Posterior vena cava (tissue), 2 donors: Measurements from ENCODE around the gene SLC23A2. TPM values are rescaled to one million over a fixed set of nuclear protein-coding genes. Genes with fewer than 3 reads are reported as not detected.
"Not testable (repeated sequence)": the region's sequence is repeated elsewhere in the genome, so short reads cannot be mapped to it uniquely, and the experiment has no call there.

Experiments used
- DNase-seq: peaks from one replicate; pipeline ENCODE4 v3.0.0-alpha.2; 2020; ENCODE audit warnings: low spot score
- intact Hi-C, 2 donors: fragments of 100-400 bp; cut with DNase I; formaldehyde crosslinking; loops; one replicate each; pipeline versions ENCODE4 v1.14.1 to v1.14.2; 2022 to 2023
- total RNA-seq, 2 donors: library from RNA; stranded (reverse); fragmentation: NEBNext Ultra II Directional; extraction: Animal tissue kit (Norgen Biotek cat#: 25700); gene quantifications; one replicate each; pipeline ENCODE4 v1.2.1, GENCODE V29; 2021
- donor health status: DM: yes; HTN: yes; CAD: no.
- donor health status: DM: yes; HTN: yes; CAD: no.

The SLC23A2 gene
- total RNA-seq, 2 donors from 2014 or later, result 21.4 to 23.2 TPM

- intact Hi-C loops, result no loop called here
Observed at GRCh38 chr20:4891190-4891763, 110.0 kb downstream of the SLC23A2 start.

GRCh38 chr20:4889446-4889845 lies 111.9 kb downstream of the SLC23A2 start:
- no peak for DNase-seq
- intact Hi-C loops, result loop anchor here in 1 of 2 donors (10.0 kb wide), 1 partner anchor 105 kb away; no protein-coding TSS in a partner anchor

More at GRCh38 chr20:4891190-4891763, 110.0 kb downstream of the SLC23A2 start:
- no peak for DNase-seq

- DNase-seq, result no peak
Observed at GRCh38 chr20:4887586-4887985, 113.7 kb downstream of the SLC23A2 start.

GRCh38 chr20:4886771-4887527 lies 114.4 kb downstream of the SLC23A2 start:
- intact Hi-C loops, result loop anchor here in 1 of 2 donors (10.0 kb wide), 1 partner anchor 102 kb away; no protein-coding TSS in a partner anchor
- DNase-seq, result peak; percentile 85

More at GRCh38 chr20:4887586-4887985, 113.7 kb downstream of the SLC23A2 start:
- intact Hi-C loops, result loop anchor here in 1 of 2 donors (10.0 kb wide), 1 partner anchor 103 kb away; no protein-coding TSS in a partner anchor

- no peak for DNase-seq
- intact Hi-C loops, result loop anchor here in 1 of 2 donors (10.0 kb wide), 1 partner anchor 101 kb away; no protein-coding TSS in a partner anchor
Observed at GRCh38 chr20:4885877-4886276, 115.4 kb downstream of the SLC23A2 start.

- intact Hi-C loops, result loop anchor here in 1 of 2 donors (10.0 kb wide), 1 partner anchor 99 kb away; no protein-coding TSS in a partner anchor
- DNase-seq, result no peak
Observed at GRCh38 chr20:4883546-4883945, 117.8 kb downstream of the SLC23A2 start.

GRCh38 chr20:4883051-4883450 lies 118.3 kb downstream of the SLC23A2 start:
- intact Hi-C loops, result loop anchor here in 1 of 2 donors (10.0 kb wide), 1 partner anchor 98 kb away; no protein-coding TSS in a partner anchor
- DNase-seq, result no peak

- intact Hi-C loops, result loop anchor here in 1 of 2 donors (10.0 kb wide), 1 partner anchor 96 kb away; no protein-coding TSS in a partner anchor
- no peak for DNase-seq
Observed at GRCh38 chr20:4881006-4881730, 120.1 kb downstream of the SLC23A2 start.

GRCh38 chr20:4880051-4880450 lies 121.3 kb downstream of the SLC23A2 start:
- intact Hi-C loops, result loop anchor here in 1 of 2 donors (10.0 kb wide), 1 partner anchor 95 kb away; no protein-coding TSS in a partner anchor
- no peak for DNase-seq

GRCh38 chr20:4878099-4878498 lies 123.2 kb downstream of the SLC23A2 start:
- not testable (repeated sequence) for DNase-seq
- intact Hi-C loops, result loop anchor here in 1 of 2 donors (10.0 kb wide), 2 partner anchors 1223 to 1683 kb away; no protein-coding TSS in a partner anchor

GRCh38 chr20:4876731-4877130 lies 124.6 kb downstream of the SLC23A2 start:
- intact Hi-C loops, result loop anchor here in 1 of 2 donors (10.0 kb wide), 2 partner anchors 1222 to 1682 kb away; no protein-coding TSS in a partner anchor
- DNase-seq, result no peak

GRCh38 chr20:4876301-4876700 lies 125.0 kb downstream of the SLC23A2 start:
- intact Hi-C loops, result loop anchor here in 1 of 2 donors (10.0 kb wide), 2 partner anchors 1222 to 1682 kb away; no protein-coding TSS in a partner anchor
- no peak for DNase-seq

GRCh38 chr20:4875578-4876067 lies 125.7 kb downstream of the SLC23A2 start:
- DNase-seq, result no peak
- intact Hi-C loops, result loop anchor here in 1 of 2 donors (10.0 kb wide), 2 partner anchors 1221 to 1681 kb away; no protein-coding TSS in a partner anchor

GRCh38 chr20:4873396-4873795 lies 127.9 kb downstream of the SLC23A2 start:
- DNase-seq, result no peak
- intact Hi-C loops, result loop anchor here in 1 of 2 donors (10.0 kb wide), 2 partner anchors 1219 to 1679 kb away; no protein-coding TSS in a partner anchor

GRCh38 chr20:4871486-4871885 lies 129.8 kb downstream of the SLC23A2 start:
- DNase-seq, result no peak
- intact Hi-C loops, result loop anchor here in 1 of 2 donors (10.0 kb wide), 2 partner anchors 1217 to 1677 kb away; no protein-coding TSS in a partner anchor

GRCh38 chr20:4870906-4871305 lies 130.4 kb downstream of the SLC23A2 start:
- intact Hi-C loops, result loop anchor here in 1 of 2 donors (10.0 kb wide), 2 partner anchors 1216 to 1676 kb away; no protein-coding TSS in a partner anchor
- DNase-seq, result no peak

- DNase-seq, result no peak
- intact Hi-C loops, result loop anchor here in 1 of 2 donors (10.0 kb wide), 2 partner anchors 1215 to 1675 kb away; no protein-coding TSS in a partner anchor
Observed at GRCh38 chr20:4869290-4870193, 131.8 kb downstream of the SLC23A2 start.
